Mesenchymal stem cell (in vitro differentiated cells and primary cell): ENCODE results near the gene JSRP1.

Experiments used
- DNase-seq: peaks from one replicate; pipeline ENCODE4 v3.0.0-alpha.2; 2013
- H2AFZ ChIP-seq: one replicate; pipeline ENCODE4 v1.6.1; 2013; ENCODE audit warnings: low read depth, mild to moderate bottlenecking, control low read depth, inconsistent platforms, low read length, moderate library complexity
- H2AK5ac ChIP-seq: 2 replicates; pipeline ENCODE4 v1.6.1; 2013; ENCODE audit warnings: low read length, moderate library complexity, mild to moderate bottlenecking, inconsistent platforms; ENCODE audit not compliant: severe bottlenecking
- H2BK120ac ChIP-seq: one replicate; pipeline ENCODE4 v1.6.1; 2013; ENCODE audit warnings: low read depth, mild to moderate bottlenecking, inconsistent platforms, low read length, moderate library complexity
- H2BK12ac ChIP-seq, 2 experiments: one replicate each; pipeline ENCODE4 v1.6.1; 2013; ENCODE audit warnings: inconsistent platforms in 2 of 2, low read length in 2 of 2, mild to moderate bottlenecking in 2 of 2, moderate library complexity in 2 of 2, control low read depth in 1 of 2
- H2BK15ac ChIP-seq: one replicate; pipeline ENCODE4 v1.6.1; 2013; ENCODE audit warnings: mild to moderate bottlenecking, low read depth, inconsistent platforms; ENCODE audit not compliant: poor library complexity, severe bottlenecking
- H2BK5ac ChIP-seq: 2 replicates; pipeline ENCODE4 v1.6.1; 2013; ENCODE audit warnings: low read depth, mild to moderate bottlenecking, low read length, control low read depth, inconsistent platforms; ENCODE audit not compliant: poor library complexity, severe bottlenecking
- H3K14ac ChIP-seq, 2 experiments: one replicate each; pipeline ENCODE4 v1.6.1; 2013; ENCODE audit warnings: inconsistent platforms in 2 of 2, low read length in 2 of 2, control low read depth in 1 of 2, mild to moderate bottlenecking in 1 of 2, moderate library complexity in 1 of 2
- H3K18ac ChIP-seq, 2 experiments: one replicate each; pipeline ENCODE4 v1.6.1; 2013; ENCODE audit warnings: inconsistent platforms in 2 of 2, low read length in 2 of 2, control low read depth in 1 of 2, low read depth in 1 of 2, mild to moderate bottlenecking in 1 of 2
- H3K23ac ChIP-seq, 2 experiments: one replicate each; pipeline ENCODE4 v1.6.1; 2013; ENCODE audit warnings: inconsistent platforms in 2 of 2, low read length in 2 of 2, mild to moderate bottlenecking in 2 of 2, moderate library complexity in 2 of 2, control low read depth in 1 of 2
- H3K27ac ChIP-seq: 2 replicates; pipeline ENCODE4 v1.5.1; 2013; ENCODE audit warnings: mild to moderate bottlenecking, moderate library complexity, low read length, control low read depth, inconsistent platforms; ENCODE audit not compliant: poor library complexity, severe bottlenecking
- H3K27me3 ChIP-seq, 2 experiments: 2 replicates each; pipeline versions ENCODE4 v1.6.1 to v1.7.0; 2013; ENCODE audit warnings: low read length in 2 of 2, mild to moderate bottlenecking in 2 of 2, moderate library complexity in 2 of 2, control low read depth in 1 of 2, inconsistent platforms in 1 of 2; ENCODE audit not compliant: control insufficient read depth in 1 of 2, insufficient read depth in 1 of 2
- H3K36me3 ChIP-seq, 2 experiments: 2 replicates each; pipeline versions ENCODE4 v1.6.1 to v1.7.0; 2013; ENCODE audit warnings: low read length in 2 of 2, control low read depth in 1 of 2, inconsistent platforms in 1 of 2, low read depth in 1 of 2, mild to moderate bottlenecking in 1 of 2; ENCODE audit not compliant: insufficient read depth in 2 of 2, control insufficient read depth in 1 of 2
- H3K4ac ChIP-seq, 2 experiments: one replicate each; pipeline ENCODE4 v1.6.1; 2013; ENCODE audit warnings: inconsistent platforms in 2 of 2, low read length in 2 of 2, mild to moderate bottlenecking in 2 of 2, moderate library complexity in 2 of 2, control low read depth in 1 of 2, low read depth in 1 of 2
- H3K4me1 ChIP-seq: 2 replicates; pipeline ENCODE4 v1.6.1; 2013; ENCODE audit warnings: low read depth, low read length, control low read depth; ENCODE audit not compliant: control insufficient read depth, insufficient read depth
- H3K4me2 ChIP-seq: 2 replicates; pipeline ENCODE4 v1.6.1; 2013; ENCODE audit warnings: low read length, mild to moderate bottlenecking, inconsistent platforms; ENCODE audit not compliant: poor library complexity, severe bottlenecking
- H3K4me3 ChIP-seq, 2 experiments: 2 replicates each; pipeline versions ENCODE4 v1.5.1 to v1.7.0; 2013; ENCODE audit warnings: low read length in 2 of 2, mild to moderate bottlenecking in 2 of 2, control low read depth in 1 of 2, low read depth in 1 of 2; ENCODE audit not compliant: insufficient read depth in 1 of 2
- H3K79me1 ChIP-seq: replicated peaks from 2 replicates; pipeline ENCODE4 v1.6.1; 2013; ENCODE audit warnings: mild to moderate bottlenecking, control low read depth, low read length, inconsistent platforms; ENCODE audit not compliant: poor library complexity, severe bottlenecking
- H3K9ac ChIP-seq: 2 replicates; pipeline ENCODE4 v1.7.0; 2013; ENCODE audit warnings: mild to moderate bottlenecking, low read length, moderate library complexity
- H3K9me3 ChIP-seq: 2 replicates; pipeline ENCODE4 v1.7.0; 2013; ENCODE audit warnings: mild to moderate bottlenecking, low read length; ENCODE audit not compliant: control insufficient read depth
- H4K8ac ChIP-seq: one replicate; pipeline ENCODE4 v1.6.1; 2013; ENCODE audit warnings: inconsistent platforms, mild to moderate bottlenecking, low read length, moderate library complexity
- H4K91ac ChIP-seq: one replicate; pipeline ENCODE4 v1.6.1; 2013; ENCODE audit warnings: mild to moderate bottlenecking, low read length, inconsistent platforms
- WGBS: methylation state at CpG from one replicate; pipeline ENCODE4 v1.1.7; 2013; ENCODE audit warnings: mixed read lengths; 5-methylcytosine and 5-hydroxymethylcytosine counted together

JSRP1 gene

GRCh38 chr19:2249880-2250765 is 6.1 kb downstream of the JSRP1 start:
- H3K27ac ChIP-seq: no peak overlapping the region
- no peak overlapping the region for H2BK15ac ChIP-seq
- no peaks in the 10 kb centered on the region for H3K9me3 ChIP-seq
- H3K4me1 ChIP-seq: peaks cover 24% of the 10 kb centered on the region
- peaks cover 10 to 48% of the 10 kb centered on the region in 2 experiments for H3K27me3 ChIP-seq
- H3K9ac ChIP-seq: no peak overlapping the region
- no peak overlapping the region for H2BK120ac ChIP-seq
- no peak overlapping the region for H4K8ac ChIP-seq
- H3K4me3 ChIP-seq: no peak overlapping the region
- no peak overlapping the region for H4K91ac ChIP-seq
- no peak for DNase-seq
- H2BK5ac ChIP-seq: no peak overlapping the region
- H3K36me3 ChIP-seq: peaks cover 34 to 75% of the 10 kb centered on the region in 2 experiments
- H3K14ac ChIP-seq: no peak overlapping the region
- H3K4ac ChIP-seq: no peak overlapping the region
- 90% methylated on average over 43 of the region's 43 CpGs for WGBS
- H2BK12ac ChIP-seq: no peak overlapping the region
- H3K23ac ChIP-seq: no peak overlapping the region
- H2AK5ac ChIP-seq: no peak overlapping the region
- no peak overlapping the region for H3K4me2 ChIP-seq
- no peak overlapping the region for H2AFZ ChIP-seq
- H3K18ac ChIP-seq: no peak overlapping the region
- H3K79me1 ChIP-seq: peaks cover 22% of the 10 kb centered on the region

- Histone ChIP-seq H3K4me3 (no peak within 1 kb of the TSS), H2AK5ac (no peak within 1 kb of the TSS), H2BK15ac (no peak within 1 kb of the TSS), H2BK12ac (no peak within 1 kb of the TSS), H4K91ac (no peak within 1 kb of the TSS), H3K23ac (no peak within 1 kb of the TSS), H2BK5ac (no peak within 1 kb of the TSS), H3K27ac (no peak within 1 kb of the TSS), H3K4me1 (peaks cover 23% of the 10 kb centered on the region), H3K9ac (no peak within 1 kb of the TSS), H3K4ac (no peak within 1 kb of the TSS), H3K36me3 (peaks cover 43 to 84% of the 10 kb centered on the region in 2 experiments), H3K18ac (no peak within 1 kb of the TSS), H4K8ac (no peak within 1 kb of the TSS), H3K27me3 (peaks cover 10 to 46% of the 10 kb centered on the region in 2 experiments), H2BK120ac (no peak within 1 kb of the TSS), H3K9me3 (no peaks in the 10 kb centered on the region), H3K79me1 (peaks cover 26% of the 10 kb centered on the region), H3K4me2 (no peak within 1 kb of the TSS), H3K14ac (no peak within 1 kb of the TSS), H2AFZ (no peak within 1 kb of the TSS)
- WGBS: 91% methylated on average over 27 of the region's 27 CpGs
- DNase-seq: no peak
Measured at GRCh38 chr19:2249010-2249866, 7.0 kb downstream of the JSRP1 start, which contains the start of gene AMH. AMH (plus strand) TSS chr19:2249323; CDS start chr19:2249333, 10 bp downstream.

DNA sequence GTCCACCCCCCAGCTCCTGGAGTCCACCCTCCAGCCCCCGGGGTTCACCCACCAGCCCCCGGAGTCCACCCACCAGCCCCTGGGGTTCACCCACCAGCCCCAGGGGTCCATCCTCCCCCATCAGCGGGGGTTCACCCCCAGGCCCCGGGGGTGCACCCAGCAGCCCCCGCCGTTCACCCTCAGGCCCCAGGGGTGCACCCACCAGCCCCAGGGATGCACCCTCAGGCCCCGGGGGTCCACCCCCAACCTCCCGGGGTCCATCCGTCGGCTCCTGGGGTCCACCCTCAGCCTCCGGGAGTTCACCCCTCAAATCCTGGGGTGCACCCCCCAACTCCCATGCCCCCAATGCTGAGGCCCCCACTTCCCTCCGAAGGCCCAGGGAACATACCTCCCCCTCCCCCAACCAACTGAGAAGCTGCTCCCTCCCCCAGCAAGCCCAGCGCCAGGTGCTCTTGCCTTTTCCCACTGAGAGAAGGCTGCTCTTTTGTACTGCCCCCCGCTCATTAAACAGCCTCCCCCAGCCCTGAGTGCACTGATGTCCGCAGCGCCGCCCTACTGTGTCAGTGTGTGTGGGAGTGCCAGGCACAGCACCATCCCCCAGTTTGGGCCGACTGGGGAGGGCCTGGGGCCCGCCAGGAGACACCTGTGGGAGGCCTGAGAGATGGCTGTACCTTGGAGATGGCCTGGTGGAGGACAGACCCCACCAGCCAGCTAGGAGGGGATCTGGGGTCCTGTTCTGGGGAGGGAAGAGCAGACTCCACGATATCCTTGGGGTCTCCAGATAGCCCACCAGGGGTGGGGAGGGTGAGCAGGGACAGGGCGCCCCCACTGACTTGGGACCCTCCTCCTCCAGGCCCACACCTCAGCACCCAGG is 7.8 kb downstream of the JSRP1 start:
- no peak overlapping the region for H2BK15ac ChIP-seq
- no peak overlapping the region for H3K4me3 ChIP-seq
- no peak overlapping the region for H2BK12ac ChIP-seq
- H3K4me2 ChIP-seq: no peak overlapping the region
- WGBS: 90% methylated on average over 20 of the region's 21 CpGs
- peaks cover 52 to 93% of the 10 kb centered on the region in 2 experiments for H3K36me3 ChIP-seq
- no peak overlapping the region for H4K8ac ChIP-seq
- H3K27ac ChIP-seq: no peak overlapping the region
- H3K4ac ChIP-seq: no peak overlapping the region
- H3K14ac ChIP-seq: no peak overlapping the region
- no peak overlapping the region for H3K9ac ChIP-seq
- H2BK5ac ChIP-seq: no peak overlapping the region
- H3K18ac ChIP-seq: no peak overlapping the region
- H2AFZ ChIP-seq: no peak overlapping the region
- no peak for DNase-seq
- H3K9me3 ChIP-seq: no peaks in the 10 kb centered on the region
- H2BK120ac ChIP-seq: no peak overlapping the region
- H3K27me3 ChIP-seq: peaks cover 8 to 38% of the 10 kb centered on the region in 2 experiments
- H3K23ac ChIP-seq: no peak overlapping the region
- no peak overlapping the region for H2AK5ac ChIP-seq
- H4K91ac ChIP-seq: no peak overlapping the region
- H3K79me1 ChIP-seq: peaks cover 30% of the 10 kb centered on the region
- H3K4me1 ChIP-seq: peaks cover 17% of the 10 kb centered on the region
